ENCODE results near the gene MYO9A.

Gene MYO9A

GRCh38 chr15:71830981-71831380 lies 287.0 kb downstream of the MYO9A start:
- no peak for DNase-seq

- DNase-seq, result no peak
Observed at GRCh38 chr15:71826196-71826595, 291.8 kb downstream of the MYO9A start.

- no peak for DNase-seq
Observed at GRCh38 chr15:71825021-71825730, 292.8 kb downstream of the MYO9A start.

- DNase-seq, result no peak
Observed at GRCh38 chr15:71823801-71824200, 294.1 kb downstream of the MYO9A start.

- no peak for DNase-seq
Observed at GRCh38 chr15:71822890-71823630, 294.9 kb downstream of the MYO9A start.

- DNase-seq, result no peak
Observed at GRCh38 chr15:71821547-71822129, 296.3 kb downstream of the MYO9A start.

GRCh38 chr15:71820127-71820526 lies 297.8 kb downstream of the MYO9A start:
- DNase-seq, result no peak

GRCh38 chr15:71817351-71817750 lies 300.6 kb downstream of the MYO9A start:
- no peak for DNase-seq

GRCh38 chr15:71815301-71815700 lies 302.6 kb downstream of the MYO9A start:
- DNase-seq, result no peak

GRCh38 chr15:71813723-71814470 lies 304.1 kb downstream of the MYO9A start:
- no peak for DNase-seq

- no peak for DNase-seq
Observed at GRCh38 chr15:71812966-71813722, 304.8 kb downstream of the MYO9A start.

- DNase-seq, result no peak
Observed at GRCh38 chr15:71811752-71812735, 305.9 kb downstream of the MYO9A start.

- DNase-seq, result no peak
Observed at GRCh38 chr15:71811036-71811736, 306.8 kb downstream of the MYO9A start.

- no peak for DNase-seq
Observed at GRCh38 chr15:71810256-71811035, 307.5 kb downstream of the MYO9A start, which contains the start of gene NR2E3. TSS of gene NR2E3 (plus strand) at chr15:71810554. CDS start at chr15:71810744, 190 bp downstream.

GRCh38 chr15:71809346-71809745 lies 308.6 kb downstream of the MYO9A start:
- DNase-seq, result no peak

- DNase-seq, result no peak
Observed at GRCh38 chr15:71808311-71809020, 309.5 kb downstream of the MYO9A start.

GRCh38 chr15:71807691-71808091 lies 310.3 kb downstream of the MYO9A start:
- no peak for DNase-seq

- DNase-seq, result no peak
Observed at GRCh38 chr15:71807125-71807629, 310.8 kb downstream of the MYO9A start.

- no peak for DNase-seq
Observed at GRCh38 chr15:71806452-71806931, 311.5 kb downstream of the MYO9A start.

Measured in hematopoietic multipotent progenitor cell treated with erythropoietin and hydrocortisone succinate and interleukin-3 and kit ligand, for 4 days (in vitro differentiated cells).